IMR-90 (cell line): Measurements from ENCODE around the gene HRAS. TPM values are rescaled to one million over a fixed set of nuclear protein-coding genes. Genes with fewer than 3 reads are reported as not detected.
A peak's percentile ranks its signal among the peaks of the same experiment; 100 is the strongest.

ENCODE experiments used
- ATAC-seq: fragments of 200-7000 bp; cut with Tn5 transposase; 2 replicates; pipeline ENCODE4 v1.9.1; 2020; ENCODE audit warnings: low read depth, mild to moderate bottlenecking, moderate library complexity
- BruUV-seq: library from RNA; stranded (reverse); fragments of 400-500 nt; replicated peaks from 2 replicates; lab custom pipeline; 2021; lab: Mats Ljungman, UMichigan
- CTCF ChIA-PET: fragments of 300-600 bp; formaldehyde crosslinking; extraction: SDS; loops from one replicate; lab custom pipeline; 2021; ENCODE audit warnings: antibody characterized with exemption; lab: Yijun Ruan, JAX
- POLR2A ChIA-PET: fragments of 300-600 bp; sonication (Branson Sonifier 250); formaldehyde crosslinking; loops from one replicate; lab custom pipeline; 2022; ENCODE audit warnings: antibody characterized with exemption; ENCODE audit not compliant: unreplicated experiment; lab: Charles Lee
- DNase-seq: peaks from one replicate; pipeline ENCODE4 v3.0.0; 2013
- H2AFZ ChIP-seq: replicated peaks from 2 replicates; pipeline ENCODE3; 2013; ENCODE audit warnings: low read length, mild to moderate bottlenecking; ENCODE audit not compliant: poor library complexity
- H2AK5ac ChIP-seq: 2 replicates; pipeline ENCODE4 v1.6.1; 2013; ENCODE audit warnings: low read depth, low read length, inconsistent platforms
- H2AK9ac ChIP-seq: replicated peaks from 2 replicates; pipeline ENCODE3; 2013; ENCODE audit warnings: mild to moderate bottlenecking, low read depth, low read length, moderate library complexity; ENCODE audit not compliant: poor library complexity
- H2BK120ac ChIP-seq: 2 replicates; pipeline ENCODE4 v1.6.1; 2013; ENCODE audit warnings: low read depth, low read length, inconsistent platforms
- H2BK15ac ChIP-seq: 3 replicates; pipeline ENCODE4 v1.6.1; 2013; ENCODE audit warnings: low read depth, low read length, inconsistent platforms
- H2BK20ac ChIP-seq: 2 replicates; pipeline ENCODE4 v1.6.1; 2013; ENCODE audit warnings: low read depth, mild to moderate bottlenecking, inconsistent platforms, low read length, moderate library complexity
- H2BK5ac ChIP-seq: 2 replicates; pipeline ENCODE4 v1.6.1; 2013; ENCODE audit warnings: mild to moderate bottlenecking, low read depth, low read length, inconsistent platforms; ENCODE audit not compliant: poor library complexity, severe bottlenecking
- H3K14ac ChIP-seq: replicated peaks from 2 replicates; pipeline ENCODE4 v1.6.1; 2013; ENCODE audit warnings: low read depth, low read length, inconsistent platforms
- H3K18ac ChIP-seq: 2 replicates; pipeline ENCODE4 v1.6.1; 2013; ENCODE audit warnings: low read depth, low read length, control low read depth
- H3K23ac ChIP-seq: 2 replicates; pipeline ENCODE4 v1.6.1; 2013; ENCODE audit warnings: low read depth, low read length, inconsistent platforms
- H3K27ac ChIP-seq: 2 replicates; pipeline ENCODE4 v1.5.1; 2013; ENCODE audit warnings: mild to moderate bottlenecking, control low read depth, low read length; ENCODE audit not compliant: insufficient read depth
- H3K27me3 ChIP-seq: 2 replicates; pipeline ENCODE4 v1.6.1; 2013; ENCODE audit warnings: low read length; ENCODE audit not compliant: control insufficient read depth, insufficient read depth
- H3K36me3 ChIP-seq: 2 replicates; pipeline ENCODE4 v1.6.1; 2013; ENCODE audit warnings: low read length, mixed read lengths; ENCODE audit not compliant: control insufficient read depth, insufficient read depth
- H3K4ac ChIP-seq: 2 replicates; pipeline ENCODE4 v1.6.1; 2013; ENCODE audit warnings: low read depth, low read length, inconsistent platforms
- H3K4me1 ChIP-seq: 2 replicates; pipeline ENCODE4 v1.6.1; 2013; ENCODE audit warnings: low read length, mixed read lengths; ENCODE audit not compliant: control insufficient read depth, insufficient read depth
- H3K4me2 ChIP-seq: 2 replicates; pipeline ENCODE4 v1.6.1; 2013; ENCODE audit warnings: low read depth, mild to moderate bottlenecking, control low read depth, low read length, moderate library complexity
- H3K4me3 ChIP-seq: 2 replicates; pipeline ENCODE4 v1.5.1; 2013; ENCODE audit warnings: low read depth, mild to moderate bottlenecking, control low read depth, low read length, moderate library complexity; ENCODE audit not compliant: insufficient read depth
- H3K56ac ChIP-seq: 2 replicates; pipeline ENCODE4 v1.6.1; 2013; ENCODE audit warnings: low read length, inconsistent platforms; ENCODE audit not compliant: insufficient read depth; ENCODE audit errors: extremely low read depth
- H3K79me1 ChIP-seq, 2 experiments: 2 replicates each; pipeline ENCODE4 v1.6.1; 2013; ENCODE audit warnings: low read length in 2 of 2, inconsistent platforms in 1 of 2, low read depth in 1 of 2
- H3K9ac ChIP-seq: 2 replicates; pipeline ENCODE4 v1.6.1; 2013; ENCODE audit warnings: low read depth, low read length, control low read depth
- H3K9me1 ChIP-seq: 2 replicates; pipeline ENCODE4 v1.6.1; 2013; ENCODE audit warnings: low read length, inconsistent platforms; ENCODE audit not compliant: insufficient read depth
- H3K9me3 ChIP-seq: 2 replicates; pipeline ENCODE4 v1.6.1; 2013; ENCODE audit warnings: low read length; ENCODE audit not compliant: control insufficient read depth, insufficient read depth
- H4K20me1 ChIP-seq: 2 replicates; pipeline ENCODE4 v1.6.1; 2013; ENCODE audit warnings: low read length, inconsistent platforms; ENCODE audit not compliant: insufficient read depth
- H4K5ac ChIP-seq: 2 replicates; pipeline ENCODE4 v1.6.1; 2013; ENCODE audit warnings: mild to moderate bottlenecking, low read depth, low read length, control low read depth
- H4K8ac ChIP-seq, 2 experiments: 2 replicates each; pipeline ENCODE4 v1.6.1; 2013; ENCODE audit warnings: low read depth in 2 of 2, low read length in 2 of 2, control low read depth in 1 of 2, inconsistent platforms in 1 of 2
- H4K91ac ChIP-seq: 2 replicates; pipeline ENCODE4 v1.6.1; 2013; ENCODE audit warnings: low read depth, low read length, inconsistent platforms; ENCODE audit not compliant: insufficient read depth
- CEBPB ChIP-seq: IDR thresholded peaks from 2 replicates; pipeline ENCODE4 v1.6.1; 2012; ENCODE audit warnings: low read depth, low read length, improper control_type of control experiment
- MXI1 ChIP-seq: IDR thresholded peaks from 2 replicates; pipeline ENCODE4 v1.6.1; 2012; ENCODE audit warnings: low read depth, mild to moderate bottlenecking, low read length, moderate library complexity, borderline replicate concordance
- WGBS, 2 experiments: methylation state at CpG; one replicate each; pipeline versions ENCODE4 v1.1.5 to v1.1.7; 2013; ENCODE audit warnings: missing lambda C conversion rate in 2 of 2; ENCODE audit not compliant: insufficient read length in 1 of 2; ENCODE audit errors: extremely low coverage in 2 of 2; 5-methylcytosine and 5-hydroxymethylcytosine counted together
- dilution Hi-C: fragments of 300-500 bp; cut with HindIII; formaldehyde crosslinking; loops from one replicate; pipeline ENCODE4 v1.14.3; 2018; ENCODE audit warnings: low sequenced_read_pairs; ENCODE audit not compliant: unreplicated experiment
- in situ Hi-C: fragments of 300-500 bp; cut with MboI; formaldehyde crosslinking; loops from 3 replicates; pipeline ENCODE4 v1.14.3; 2019; ENCODE audit warnings: low sequenced_read_pairs, inconsistent platforms, mixed read lengths
- intact Hi-C: fragments of 100-400 bp; cut with micrococcal nuclease; formaldehyde crosslinking; loops from 2 replicates; pipeline ENCODE4 v1.10.0; 2022
- polyA plus RNA-seq, 3 experiments: library from polyadenylated mRNA; depleted of rRNA; stranded (reverse); fragments of >200 nt; gene quantifications; 2 replicates each; pipeline ENCODE4 v1.2.3, GENCODE V29; 2012; ENCODE audit warnings: low replicate concordance in 1 of 3
- total RNA-seq: library from RNA; depleted of rRNA; stranded (reverse); fragments of >200 nt; gene quantifications from 2 replicates; pipeline ENCODE4 v1.2.3, GENCODE V29; 2012

HRAS gene
- total and polyA plus RNA-seq, 2 of the 4 experiments (the other 2 are of a cell fraction) = 108 to 123 TPM

DNA sequence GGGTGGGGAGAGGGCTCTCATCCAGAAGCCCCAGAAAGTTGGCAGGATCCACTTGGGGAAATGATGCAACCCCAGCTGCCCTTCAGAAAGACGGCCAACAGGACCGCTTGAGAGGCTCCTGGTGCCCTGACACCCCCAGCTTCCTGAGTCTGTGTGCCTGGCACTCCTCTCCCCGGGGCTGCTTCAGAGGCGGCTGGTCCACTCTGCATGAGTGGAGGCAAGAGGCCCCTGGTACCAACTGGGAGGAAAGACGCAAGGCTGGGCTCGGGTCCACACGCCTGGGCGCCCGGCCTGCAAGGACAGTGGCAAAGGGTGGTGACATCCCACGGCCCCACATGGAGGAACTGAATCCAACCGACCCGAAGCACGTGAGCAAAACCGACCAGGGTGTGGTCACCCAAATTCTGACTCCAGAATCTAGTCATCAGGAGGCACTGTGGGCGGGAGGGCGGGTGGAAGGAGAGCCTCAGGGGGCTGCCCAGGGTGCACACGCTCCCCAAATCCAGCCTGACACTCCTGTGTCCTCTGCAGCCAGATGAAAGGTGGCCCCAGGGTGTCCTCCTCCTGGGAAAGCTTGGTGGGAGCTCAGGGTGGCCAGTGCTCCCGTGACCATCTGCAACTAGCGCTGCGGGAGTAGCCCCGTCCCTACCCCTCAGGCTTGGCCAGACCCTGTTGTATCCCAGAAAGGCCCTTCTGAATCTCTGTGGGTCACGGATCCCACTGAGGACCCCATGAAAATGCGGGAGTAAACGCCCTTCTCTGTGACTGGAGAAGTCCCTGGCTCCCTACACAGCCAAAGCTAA lies 32.0 kb downstream of the HRAS start:
- Histone ChIP-seq H2BK20ac (no peak overlapping the region), H4K91ac (peak overlapping the region; percentile 23; the same call in 1 of the 2 replicates), H4K20me1 (peaks cover 15% of the 10 kb centered on the region), H3K4ac (peak overlapping the region; percentile 76), H3K79me1 (peaks cover 28 to 80% of the 10 kb centered on the region in 2 experiments), H2AK9ac (peak overlapping the region; percentile 91), H2AFZ (no peak overlapping the region), H3K14ac (no peak overlapping the region), H2BK5ac (no peak overlapping the region), H3K27ac (peak overlapping the region; percentile 27; the same call in 1 of the 2 replicates), H4K8ac (peak overlapping the region; percentile 24 to 74; a peak in 3 of 4 replicates), H3K4me3 (peak overlapping the region; percentile 10; the same call in 1 of the 2 replicates), H3K9me1 (peaks cover 3% of the 10 kb centered on the region), H3K23ac (peak overlapping the region; percentile 55), H3K9me3 (no peaks in the 10 kb centered on the region), H2BK15ac (no peak overlapping the region), H3K9ac (peak overlapping the region; percentile 39; the same call in 1 of the 2 replicates), H3K36me3 (peaks cover 34% of the 10 kb centered on the region), H3K4me1 (peaks cover 12% of the 10 kb centered on the region), H3K4me2 (peak overlapping the region; percentile 68; the same call in 1 of the 2 replicates), H2AK5ac (peak overlapping the region; percentile 49), H2BK120ac (no peak overlapping the region), H3K56ac (no peak overlapping the region), H4K5ac (peak overlapping the region; percentile 22; the same call in 1 of the 2 replicates), H3K18ac (no peak overlapping the region), H3K27me3 (no peaks in the 10 kb centered on the region)
- TF ChIP-seq MXI1 = no peak
- peak; percentile 43; the same call in 1 of the 2 replicates for TF ChIP-seq CEBPB
- POLR2A ChIA-PET = no interaction called here
- CTCF ChIA-PET = no interaction called here
- peak; percentile 19 for DNase-seq
- no TSS peak for BruUV-seq
- intact Hi-C loops (no loop called here), in situ Hi-C loops (no loop called here), dilution Hi-C loops (no loop called here)
- ATAC-seq = no peak
- WGBS, 2 experiments = 72% methylated on average over 8 of the region's 24 CpGs; no CpG with 5 or more reads in 1 of the 2 experiments
